Loucy (cell line): Measurements from ENCODE around the gene AFG3L2.

Experiments
- H2AFZ ChIP-seq: fragments of 200-600 bp; sonication (generic); 2 replicates; pipeline ENCODE4 v1.6.0; 2016; ENCODE audit warnings: antibody characterized with exemption, mild to moderate bottlenecking, low read length, moderate library complexity
- H3F3A ChIP-seq: fragments of 200-600 bp; 2 replicates; pipeline ENCODE4 v1.6.0; 2016; ENCODE audit warnings: antibody characterized with exemption, low read depth, mild to moderate bottlenecking
- H3K27me3 ChIP-seq: fragments of 200-600 bp; sonication (generic); 2 replicates; pipeline ENCODE4 v1.6.1; 2014; ENCODE audit warnings: low read length, mild to moderate bottlenecking; ENCODE audit not compliant: insufficient read depth, poor library complexity, severe bottlenecking
- H3K36me3 ChIP-seq: fragments of 200-600 bp; sonication (generic); 2 replicates; pipeline ENCODE4 v1.6.1; 2016; ENCODE audit warnings: low read length; ENCODE audit not compliant: insufficient read depth
- H3K4me1 ChIP-seq: fragments of 200-600 bp; sonication (generic); 2 replicates; pipeline ENCODE4 v1.5.1; 2014; ENCODE audit warnings: low read length, mild to moderate bottlenecking; ENCODE audit not compliant: insufficient read depth, poor library complexity, severe bottlenecking
- H3K4me2 ChIP-seq: fragments of 200-600 bp; sonication (generic); 2 replicates; pipeline ENCODE4 v1.6.0; 2014; ENCODE audit warnings: antibody characterized with exemption, low read length, low read depth, mild to moderate bottlenecking; ENCODE audit not compliant: poor library complexity, severe bottlenecking
- H3K4me3 ChIP-seq: fragments of 200-600 bp; sonication (generic); 2 replicates; pipeline ENCODE4 v1.5.1; 2014; ENCODE audit warnings: low read length, mild to moderate bottlenecking, mixed read lengths; ENCODE audit not compliant: poor library complexity, severe bottlenecking
- H3K79me2 ChIP-seq: fragments of 200-600 bp; sonication (generic); 2 replicates; pipeline ENCODE4 v1.6.1; 2014; ENCODE audit warnings: low read length; ENCODE audit not compliant: insufficient read depth
- H3K9ac ChIP-seq: fragments of 200-600 bp; sonication (generic); 2 replicates; pipeline ENCODE4 v1.6.0; 2014; ENCODE audit warnings: mild to moderate bottlenecking, low read depth, low read length, moderate library complexity; ENCODE audit not compliant: poor library complexity, severe bottlenecking
- H3K9me2 ChIP-seq: fragments of 200-600 bp; sonication (generic); replicated peaks from 2 replicates; pipeline ENCODE4 v1.6.1; 2016; ENCODE audit warnings: low read depth, low read length, mixed read lengths
- H3K9me3 ChIP-seq: fragments of 200-600 bp; sonication (generic); 2 replicates; pipeline ENCODE4 v1.6.1; 2014; ENCODE audit warnings: mild to moderate bottlenecking, antibody characterized with exemption, low read length, low read depth; ENCODE audit not compliant: insufficient read depth
- H4K20me1 ChIP-seq: fragments of 200-600 bp; sonication (generic); 2 replicates; pipeline ENCODE4 v1.6.0; 2014; ENCODE audit warnings: antibody characterized with exemption, low read length, mild to moderate bottlenecking; ENCODE audit not compliant: insufficient read depth, poor library complexity, severe bottlenecking
- CTCF ChIP-seq: fragments of 200-600 bp; sonication (generic); conservative IDR thresholded peaks from 2 replicates; pipeline ENCODE4 v1.5.1; 2014; ENCODE audit warnings: mild to moderate bottlenecking, antibody characterized with exemption, low read length
- EZH2phosphoT487 ChIP-seq: fragments of 200-600 bp; IDR thresholded peaks from 2 replicates; pipeline ENCODE4 v1.6.1; 2018; ENCODE audit warnings: antibody characterized with exemption, mild to moderate bottlenecking, moderate library complexity, borderline replicate concordance

AFG3L2 gene

GRCh38 chr18:12334366-12334808 is 42.6 kb downstream of the AFG3L2 start:
- H3K9ac ChIP-seq: no peak overlapping the region
- H3K4me1 ChIP-seq: no peaks in the 10 kb centered on the region
- H2AFZ ChIP-seq: no peak overlapping the region
- H3K4me3 ChIP-seq: no peak overlapping the region
- H3K9me3 ChIP-seq: no peaks in the 10 kb centered on the region
- H3K36me3 ChIP-seq: peaks cover 34% of the 10 kb centered on the region; the same call in 1 of the 2 replicates
- TF ChIP-seq CTCF: no peak
- TF ChIP-seq EZH2phosphoT487: no peak
- no peak overlapping the region for H3K4me2 ChIP-seq
- H3K9me2 ChIP-seq: no peaks in the 10 kb centered on the region
- no peaks in the 10 kb centered on the region for H4K20me1 ChIP-seq
- H3K79me2 ChIP-seq: no peaks in the 10 kb centered on the region
- no peaks in the 10 kb centered on the region for H3K27me3 ChIP-seq
- H3F3A ChIP-seq: no peaks in the 10 kb centered on the region

- H3K4me1 ChIP-seq: no peaks in the 10 kb centered on the region
- TF ChIP-seq EZH2phosphoT487 (no peak), CTCF (no peak)
- H3K9ac ChIP-seq: no peak overlapping the region
- H3K36me3 ChIP-seq: peaks cover 38% of the 10 kb centered on the region; the same call in 1 of the 2 replicates
- no peaks in the 10 kb centered on the region for H3F3A ChIP-seq
- no peaks in the 10 kb centered on the region for H4K20me1 ChIP-seq
- H3K4me3 ChIP-seq: no peak overlapping the region
- H2AFZ ChIP-seq: no peak overlapping the region
- no peaks in the 10 kb centered on the region for H3K79me2 ChIP-seq
- H3K9me2 ChIP-seq: no peaks in the 10 kb centered on the region
- no peaks in the 10 kb centered on the region for H3K9me3 ChIP-seq
- no peak overlapping the region for H3K4me2 ChIP-seq
- no peaks in the 10 kb centered on the region for H3K27me3 ChIP-seq
These were observed 43.3 kb downstream of the AFG3L2 start for GRCh38 chr18:12333506-12334290.

- H3K79me2 ChIP-seq: no peaks in the 10 kb centered on the region
- no peak for TF ChIP-seq EZH2phosphoT487
- TF ChIP-seq CTCF: no peak
- H3F3A ChIP-seq: no peaks in the 10 kb centered on the region
- no peak overlapping the region for H3K9ac ChIP-seq
- H4K20me1 ChIP-seq: no peaks in the 10 kb centered on the region
- H3K4me2 ChIP-seq: no peak overlapping the region
- H3K4me3 ChIP-seq: no peak overlapping the region
- H3K27me3 ChIP-seq: no peaks in the 10 kb centered on the region
- no peaks in the 10 kb centered on the region for H3K9me2 ChIP-seq
- H2AFZ ChIP-seq: no peak overlapping the region
- H3K36me3 ChIP-seq: peaks cover 41% of the 10 kb centered on the region; the same call in 1 of the 2 replicates
- no peaks in the 10 kb centered on the region for H3K9me3 ChIP-seq
- H3K4me1 ChIP-seq: no peaks in the 10 kb centered on the region
These were observed 46.3 kb downstream of the AFG3L2 start for GRCh38 chr18:12330766-12331165.
